DND-41 (cell line): ENCODE results near the gene DGKB.

ENCODE experiments used
- ATAC-seq: fragments of 200-7000 bp; cut with Tn5 transposase; 3 replicates; pipeline ENCODE4 v1.9.1; 2021; ENCODE audit warnings: low read depth; ENCODE audit not compliant: insufficient read depth
- DNase-seq: peaks from one replicate; pipeline ENCODE4 v3.0.0-alpha.2; 2020
- H2AFZ ChIP-seq: 2 replicates; pipeline ENCODE4 v1.6.0; 2012; ENCODE audit warnings: low read depth, low read length
- H3K27ac ChIP-seq: 2 replicates; pipeline ENCODE4 v1.5.1; 2012; ENCODE audit warnings: low read length, inconsistent platforms
- H3K27me3 ChIP-seq: fragments of 200-600 bp; sonication (generic); 2 replicates; pipeline ENCODE4 v1.6.0; 2012; ENCODE audit warnings: low read length, mild to moderate bottlenecking, inconsistent platforms; ENCODE audit not compliant: insufficient read depth, poor library complexity
- H3K36me3 ChIP-seq: 2 replicates; pipeline ENCODE4 v1.5.1; 2012; ENCODE audit warnings: low read length, inconsistent platforms; ENCODE audit not compliant: insufficient read depth
- H3K4me1 ChIP-seq: 2 replicates; pipeline ENCODE4 v1.5.1; 2012; ENCODE audit warnings: mild to moderate bottlenecking, low read length; ENCODE audit not compliant: insufficient read depth
- H3K4me2 ChIP-seq: 2 replicates; pipeline ENCODE4 v1.6.0; 2012; ENCODE audit warnings: mild to moderate bottlenecking, moderate library complexity, low read length, inconsistent platforms; ENCODE audit not compliant: insufficient read depth
- H3K4me3 ChIP-seq, 2 experiments: fragments of 200-600 bp in 1 of 2; shearing (Covaris generic) in 1 of 2; 2 replicates each; pipeline ENCODE4 v1.5.1; 2012 to 2016; ENCODE audit warnings: inconsistent platforms in 2 of 2, low read length in 2 of 2, mild to moderate bottlenecking in 2 of 2, low read depth in 1 of 2, moderate library complexity in 1 of 2
- H3K79me2 ChIP-seq: 2 replicates; pipeline ENCODE4 v1.6.0; 2012; ENCODE audit warnings: low read length, inconsistent platforms; ENCODE audit not compliant: insufficient read depth
- H3K9ac ChIP-seq: 2 replicates; pipeline ENCODE4 v1.6.0; 2012; ENCODE audit warnings: low read depth, mild to moderate bottlenecking, inconsistent platforms, low read length, moderate library complexity
- H3K9me3 ChIP-seq: 2 replicates; pipeline ENCODE4 v1.5.1; 2012; ENCODE audit warnings: low read length, moderate library complexity, mild to moderate bottlenecking, inconsistent platforms; ENCODE audit not compliant: insufficient read depth, severe bottlenecking
- H4K20me1 ChIP-seq: 2 replicates; pipeline ENCODE4 v1.6.0; 2012; ENCODE audit warnings: low read length; ENCODE audit not compliant: insufficient read depth
- CTCF ChIP-seq: IDR thresholded peaks from 2 replicates; pipeline ENCODE4 v1.5.1; 2012; ENCODE audit warnings: borderline replicate concordance, low read length, moderate library complexity, mild to moderate bottlenecking; ENCODE audit not compliant: poor library complexity, severe bottlenecking; ENCODE audit errors: extremely low read depth
- EZH2 ChIP-seq: IDR thresholded peaks from 3 replicates; pipeline ENCODE4 v1.6.1; 2012; ENCODE audit warnings: borderline replicate concordance, low read depth, mild to moderate bottlenecking, moderate library complexity, low read length, inconsistent platforms; ENCODE audit not compliant: severe bottlenecking

Gene DGKB

GRCh38 chr7:14504134-14504533 is 398.4 kb downstream of the DGKB start:
- DNase-seq = no peak
- no peak overlapping the region for H3K4me3 ChIP-seq

GRCh38 chr7:14503623-14504022 is 398.9 kb downstream of the DGKB start:
- no peak for DNase-seq
- no peaks in the 10 kb centered on the region for H3K9me3 ChIP-seq

More at GRCh38 chr7:14504134-14504533, 398.4 kb downstream of the DGKB start:
- TF ChIP-seq EZH2 (no peak), CTCF (no peak)
- Histone ChIP-seq H3K79me2 (no peaks in the 10 kb centered on the region), H3K9me3 (no peaks in the 10 kb centered on the region), H3K27ac (no peak overlapping the region), H3K4me1 (no peaks in the 10 kb centered on the region), H3K36me3 (no peaks in the 10 kb centered on the region), H2AFZ (no peak overlapping the region), H3K9ac (no peak overlapping the region), H4K20me1 (no peaks in the 10 kb centered on the region), H3K4me2 (no peak overlapping the region), H3K27me3 (no peaks in the 10 kb centered on the region)
- ATAC-seq = no peak

GRCh38 chr7:14501436-14501835 is 401.1 kb downstream of the DGKB start:
- no peak overlapping the region for H2AFZ ChIP-seq
- ATAC-seq (no peak), DNase-seq (no peak)
- no peak overlapping the region for H3K9ac ChIP-seq
- no peaks in the 10 kb centered on the region for H4K20me1 ChIP-seq
- no peaks in the 10 kb centered on the region for H3K27me3 ChIP-seq
- no peaks in the 10 kb centered on the region for H3K4me1 ChIP-seq
- no peaks in the 10 kb centered on the region for H3K36me3 ChIP-seq
- H3K4me3 ChIP-seq = no peak overlapping the region
- no peaks in the 10 kb centered on the region for H3K79me2 ChIP-seq
- no peaks in the 10 kb centered on the region for H3K9me3 ChIP-seq
- no peak for TF ChIP-seq CTCF
- no peak for TF ChIP-seq EZH2
- no peak overlapping the region for H3K4me2 ChIP-seq
- H3K27ac ChIP-seq = no peak overlapping the region

More at GRCh38 chr7:14503623-14504022, 398.9 kb downstream of the DGKB start:
- H3K4me2 ChIP-seq = no peak overlapping the region
- H3K4me1 ChIP-seq = no peaks in the 10 kb centered on the region
- no peaks in the 10 kb centered on the region for H3K27me3 ChIP-seq
- H4K20me1 ChIP-seq = no peaks in the 10 kb centered on the region
- H3K79me2 ChIP-seq = no peaks in the 10 kb centered on the region
- H3K36me3 ChIP-seq = no peaks in the 10 kb centered on the region
- no peak overlapping the region for H3K27ac ChIP-seq
- no peak overlapping the region for H2AFZ ChIP-seq
- no peak for TF ChIP-seq EZH2
- TF ChIP-seq CTCF = no peak
- no peak overlapping the region for H3K9ac ChIP-seq
- no peak overlapping the region for H3K4me3 ChIP-seq
- no peak for ATAC-seq

GRCh38 chr7:14497390-14497789 is 405.2 kb downstream of the DGKB start:
- H3K79me2 ChIP-seq = no peaks in the 10 kb centered on the region
- H3K9me3 ChIP-seq = no peaks in the 10 kb centered on the region
- H3K4me3 ChIP-seq = no peak overlapping the region
- H3K9ac ChIP-seq = no peak overlapping the region
- no peak for DNase-seq
- H3K27ac ChIP-seq = no peak overlapping the region
- H3K4me1 ChIP-seq = no peaks in the 10 kb centered on the region
- no peaks in the 10 kb centered on the region for H3K36me3 ChIP-seq
- no peak overlapping the region for H2AFZ ChIP-seq
- TF ChIP-seq CTCF (no peak), EZH2 (no peak)
- H4K20me1 ChIP-seq = no peaks in the 10 kb centered on the region
- ATAC-seq = no peak
- no peak overlapping the region for H3K4me2 ChIP-seq
- no peaks in the 10 kb centered on the region for H3K27me3 ChIP-seq
